ENCODE data around the gene NOTCH3.

The NOTCH3 gene

GRCh38 chr19:15126131-15126910, 74.5 kb downstream of the NOTCH3 start:
- H2AFZ ChIP-seq (ENCODE audit: low read depth, low read length): no peak overlapping the region
- peak overlapping the region; percentile 75 for H3K4me3 ChIP-seq (ENCODE audit: low read length)

GRCh38 chr19:15125232-15126067, 75.3 kb downstream of the NOTCH3 start:
- Histone ChIP-seq H3K36me3 (ENCODE audit: insufficient read depth, low read length) (peaks cover 15% of the 10 kb centered on the region), H2AFZ (ENCODE audit: low read depth, low read length) (peak overlapping the region; percentile 91), H3K9me3 (ENCODE audit: low read length) (no peaks in the 10 kb centered on the region), H3K27me3 (ENCODE audit: insufficient read depth, low read length) (peaks cover 2% of the 10 kb centered on the region), H3K4me1 (ENCODE audit: insufficient read depth, low read length) (peaks cover 12% of the 10 kb centered on the region), H3K4me3 (ENCODE audit: low read length) (peak overlapping the region; percentile 75)

More at GRCh38 chr19:15126131-15126910, 74.5 kb downstream of the NOTCH3 start:
- no peaks in the 10 kb centered on the region for H3K9me3 ChIP-seq (ENCODE audit: low read length)
- H3K27me3 ChIP-seq (ENCODE audit: insufficient read depth, low read length): peaks cover 2% of the 10 kb centered on the region
- peaks cover 11% of the 10 kb centered on the region for H3K36me3 ChIP-seq (ENCODE audit: insufficient read depth, low read length)
- peaks cover 12% of the 10 kb centered on the region for H3K4me1 ChIP-seq (ENCODE audit: insufficient read depth, low read length)

GRCh38 chr19:15124572-15125231, 76.1 kb downstream of the NOTCH3 start:
- Histone ChIP-seq H2AFZ (ENCODE audit: low read depth, low read length) (peak overlapping the region; percentile 91), H3K4me3 (ENCODE audit: low read length) (peak overlapping the region; percentile 75), H3K9me3 (ENCODE audit: low read length) (no peaks in the 10 kb centered on the region), H3K4me1 (ENCODE audit: insufficient read depth, low read length) (peaks cover 12% of the 10 kb centered on the region), H3K36me3 (ENCODE audit: insufficient read depth, low read length) (peaks cover 23% of the 10 kb centered on the region), H3K27me3 (ENCODE audit: insufficient read depth, low read length) (peaks cover 2% of the 10 kb centered on the region)

GRCh38 chr19:15123900-15124299, 76.9 kb downstream of the NOTCH3 start:
- Histone ChIP-seq H3K36me3 (ENCODE audit: insufficient read depth, low read length) (peaks cover 29% of the 10 kb centered on the region), H3K9me3 (ENCODE audit: low read length) (peaks cover 2% of the 10 kb centered on the region), H2AFZ (ENCODE audit: low read depth, low read length) (no peak overlapping the region), H3K4me1 (ENCODE audit: insufficient read depth, low read length) (peaks cover 12% of the 10 kb centered on the region), H3K27me3 (ENCODE audit: insufficient read depth, low read length) (no peaks in the 10 kb centered on the region), H3K4me3 (ENCODE audit: low read length) (peak overlapping the region; percentile 75)

- Histone ChIP-seq H3K4me1 (ENCODE audit: insufficient read depth, low read length) (peaks cover 12% of the 10 kb centered on the region), H3K4me3 (ENCODE audit: low read length) (no peak overlapping the region), H3K27me3 (ENCODE audit: insufficient read depth, low read length) (no peaks in the 10 kb centered on the region), H3K36me3 (ENCODE audit: insufficient read depth, low read length) (peaks cover 36% of the 10 kb centered on the region), H3K9me3 (ENCODE audit: low read length) (peaks cover 2% of the 10 kb centered on the region), H2AFZ (ENCODE audit: low read depth, low read length) (no peak overlapping the region)
Measured at GRCh38 chr19:15123031-15123890, 77.5 kb downstream of the NOTCH3 start.

GRCh38 chr19:15122331-15123030, 78.3 kb downstream of the NOTCH3 start:
- no peaks in the 10 kb centered on the region for H3K27me3 ChIP-seq (ENCODE audit: insufficient read depth, low read length)
- H3K36me3 ChIP-seq (ENCODE audit: insufficient read depth, low read length): peaks cover 42% of the 10 kb centered on the region
- H3K4me1 ChIP-seq (ENCODE audit: insufficient read depth, low read length): peaks cover 12% of the 10 kb centered on the region
- H2AFZ ChIP-seq (ENCODE audit: low read depth, low read length): no peak overlapping the region
- no peak overlapping the region for H3K4me3 ChIP-seq (ENCODE audit: low read length)
- H3K9me3 ChIP-seq (ENCODE audit: low read length): peaks cover 2% of the 10 kb centered on the region

GRCh38 chr19:15120135-15121026, 80.4 kb downstream of the NOTCH3 start:
- Histone ChIP-seq H3K27me3 (ENCODE audit: insufficient read depth, low read length) (no peaks in the 10 kb centered on the region), H3K4me1 (ENCODE audit: insufficient read depth, low read length) (peaks cover 7% of the 10 kb centered on the region), H3K36me3 (ENCODE audit: insufficient read depth, low read length) (peaks cover 63% of the 10 kb centered on the region), H3K9me3 (ENCODE audit: low read length) (peaks cover 2% of the 10 kb centered on the region), H3K4me3 (ENCODE audit: low read length) (no peak overlapping the region), H2AFZ (ENCODE audit: low read depth, low read length) (no peak overlapping the region)

GRCh38 chr19:15118789-15119494, 81.9 kb downstream of the NOTCH3 start:
- Histone ChIP-seq H3K4me1 (ENCODE audit: insufficient read depth, low read length) (peaks cover under 1% of the 10 kb centered on the region), H3K36me3 (ENCODE audit: insufficient read depth, low read length) (peaks cover 75% of the 10 kb centered on the region), H3K4me3 (ENCODE audit: low read length) (no peak overlapping the region), H2AFZ (ENCODE audit: low read depth, low read length) (no peak overlapping the region), H3K9me3 (ENCODE audit: low read length) (peaks cover 2% of the 10 kb centered on the region), H3K27me3 (ENCODE audit: insufficient read depth, low read length) (no peaks in the 10 kb centered on the region)

- Histone ChIP-seq H3K36me3 (ENCODE audit: insufficient read depth, low read length) (peaks cover 82% of the 10 kb centered on the region), H3K27me3 (ENCODE audit: insufficient read depth, low read length) (no peaks in the 10 kb centered on the region), H3K4me1 (ENCODE audit: insufficient read depth, low read length) (no peaks in the 10 kb centered on the region), H3K9me3 (ENCODE audit: low read length) (peaks cover 2% of the 10 kb centered on the region), H2AFZ (ENCODE audit: low read depth, low read length) (no peak overlapping the region), H3K4me3 (ENCODE audit: low read length) (no peak overlapping the region)
Measured at GRCh38 chr19:15118248-15118647, 82.5 kb downstream of the NOTCH3 start.

GRCh38 chr19:15116856-15117255, 83.9 kb downstream of the NOTCH3 start:
- H3K27me3 ChIP-seq (ENCODE audit: insufficient read depth, low read length): no peaks in the 10 kb centered on the region
- no peaks in the 10 kb centered on the region for H3K4me1 ChIP-seq (ENCODE audit: insufficient read depth, low read length)
- peaks cover 2% of the 10 kb centered on the region for H3K9me3 ChIP-seq (ENCODE audit: low read length)
- no peak overlapping the region for H2AFZ ChIP-seq (ENCODE audit: low read depth, low read length)
- H3K4me3 ChIP-seq (ENCODE audit: low read length): no peak overlapping the region
- H3K36me3 ChIP-seq (ENCODE audit: insufficient read depth, low read length): peaks cover 83% of the 10 kb centered on the region

Measured in neuron (in vitro differentiated cells).